GM18517 (cell line): ENCODE results near the gene PRKAG2.

Experiments used
- ATAC-seq: cut with Tn5 transposase; IDR thresholded peaks from one replicate; pipeline ENCODE4 v1.9.1; 2021; ENCODE audit warnings: mild to moderate bottlenecking, moderate library complexity; ENCODE audit not compliant: unreplicated experiment

Gene PRKAG2

DNA sequence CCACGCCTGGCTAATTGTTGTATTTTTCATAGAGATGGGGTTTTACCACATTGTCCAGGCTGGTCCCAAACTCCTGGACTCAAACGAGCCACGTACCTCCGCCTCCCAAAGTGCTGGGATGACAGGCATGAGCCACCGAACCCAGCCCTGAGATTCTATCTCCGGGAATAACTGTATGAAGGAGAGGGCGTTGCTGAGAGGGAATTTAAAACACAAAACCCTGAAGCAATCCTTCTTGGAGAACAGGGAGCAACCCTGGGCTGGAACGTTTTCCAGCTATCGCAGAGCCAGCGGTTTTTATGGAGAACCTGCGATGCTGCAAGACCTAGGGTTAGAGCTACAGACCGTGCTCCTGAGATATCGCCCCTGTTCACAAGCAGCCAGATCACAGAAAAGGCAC lies 144.6 kb downstream of the PRKAG2 start:
- no peak for ATAC-seq

DNA sequence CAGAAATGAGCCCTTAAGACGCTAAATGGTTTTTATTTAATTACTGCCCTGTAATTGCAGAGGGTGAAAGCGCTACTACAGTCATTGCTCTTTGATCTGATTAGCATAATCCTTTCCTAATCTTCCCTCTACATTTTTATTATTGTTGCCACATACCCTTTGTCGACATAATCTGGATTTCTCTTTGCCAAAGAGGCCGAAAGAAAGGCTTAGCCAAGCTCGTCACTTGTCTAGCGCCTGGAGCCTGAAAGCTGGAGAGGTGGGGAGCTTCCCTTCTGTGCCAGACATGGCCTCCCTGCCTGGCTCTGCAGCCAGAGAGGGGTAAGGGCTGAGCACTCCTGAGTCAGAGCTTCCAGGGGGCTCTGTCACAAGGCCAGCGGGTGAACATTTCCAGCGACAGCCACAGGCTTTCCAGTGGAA lies 145.9 kb downstream of the PRKAG2 start:
- ATAC-seq: no peak

DNA sequence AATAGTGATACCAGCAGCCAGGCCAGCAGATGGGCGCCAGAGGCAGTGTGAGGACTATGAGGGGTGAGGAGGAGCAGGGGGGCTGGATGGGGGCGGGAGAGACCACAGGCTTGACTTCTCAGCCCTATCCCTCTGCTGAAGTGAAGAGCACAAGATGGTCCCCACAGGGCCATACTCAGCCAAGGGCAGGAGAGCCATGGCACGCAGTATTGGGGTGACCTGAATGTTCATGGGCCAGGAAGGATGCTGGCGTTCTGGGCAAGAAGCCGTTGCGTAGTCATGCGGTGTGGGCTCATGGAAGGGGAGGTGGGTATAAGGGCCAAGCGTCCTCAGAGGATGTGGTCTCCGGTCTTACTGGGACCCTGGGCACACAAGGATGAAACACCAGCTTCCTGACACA lies 146.3 kb downstream of the PRKAG2 start:
- ATAC-seq: no peak

DNA sequence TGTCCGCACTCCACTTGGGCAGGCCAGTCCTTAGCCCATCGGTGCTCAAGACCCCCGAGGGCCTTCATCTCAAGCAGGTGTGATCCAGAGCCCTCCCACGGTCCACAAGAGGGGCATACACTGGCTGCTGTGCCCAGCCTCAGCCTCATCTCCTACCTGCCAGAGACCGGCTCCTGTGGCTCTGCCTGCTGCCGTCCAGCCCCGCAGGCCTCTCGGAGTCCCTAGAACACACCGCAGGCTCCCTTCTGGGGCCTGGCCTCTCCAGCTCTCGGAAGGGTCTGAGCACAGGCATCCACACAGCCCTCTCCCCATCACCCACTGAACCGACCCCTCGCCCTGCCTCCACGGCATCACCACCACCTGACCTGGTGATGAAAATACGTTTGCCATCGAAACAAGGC lies 147.4 kb downstream of the PRKAG2 start:
- ATAC-seq: no peak

DNA sequence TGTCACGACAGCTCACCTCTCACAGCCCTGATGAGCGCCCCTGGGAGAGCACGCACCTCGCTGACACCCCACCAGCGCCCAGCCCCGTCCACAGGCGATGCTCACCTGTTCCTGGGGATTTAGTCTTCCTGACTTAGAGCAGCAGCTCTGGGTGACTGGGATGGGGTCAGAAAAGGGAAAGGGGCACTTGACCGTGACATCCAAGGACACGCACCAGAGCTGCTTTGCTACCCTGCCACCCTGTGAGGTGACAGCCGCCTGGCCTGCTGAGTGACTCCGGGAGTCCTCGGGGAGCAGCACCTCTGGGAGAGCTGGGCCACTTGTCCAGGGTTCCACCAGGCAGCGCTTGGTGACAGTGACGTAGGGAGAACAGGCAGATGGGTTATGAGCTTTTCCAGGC lies 148.2 kb downstream of the PRKAG2 start:
- ATAC-seq: no peak

DNA sequence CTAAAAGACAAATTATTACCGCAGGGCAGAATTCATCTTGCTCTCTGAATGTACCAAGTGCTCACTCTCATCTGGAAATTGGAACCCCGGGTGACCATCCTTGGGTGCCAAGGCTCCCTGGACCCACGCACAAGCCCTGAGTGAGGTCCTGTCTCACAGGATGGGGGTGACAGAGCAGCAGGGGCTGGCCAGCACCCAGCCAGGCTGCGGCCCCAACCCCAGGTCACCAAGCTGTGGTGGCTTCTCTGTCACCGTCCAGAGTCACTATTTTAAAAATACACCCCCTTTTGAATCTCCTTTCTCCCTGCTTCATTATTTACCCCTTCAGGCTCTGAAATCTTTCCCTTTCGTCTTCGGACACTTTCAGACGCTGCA lies 148.6 kb downstream of the PRKAG2 start:
- no peak for ATAC-seq

DNA sequence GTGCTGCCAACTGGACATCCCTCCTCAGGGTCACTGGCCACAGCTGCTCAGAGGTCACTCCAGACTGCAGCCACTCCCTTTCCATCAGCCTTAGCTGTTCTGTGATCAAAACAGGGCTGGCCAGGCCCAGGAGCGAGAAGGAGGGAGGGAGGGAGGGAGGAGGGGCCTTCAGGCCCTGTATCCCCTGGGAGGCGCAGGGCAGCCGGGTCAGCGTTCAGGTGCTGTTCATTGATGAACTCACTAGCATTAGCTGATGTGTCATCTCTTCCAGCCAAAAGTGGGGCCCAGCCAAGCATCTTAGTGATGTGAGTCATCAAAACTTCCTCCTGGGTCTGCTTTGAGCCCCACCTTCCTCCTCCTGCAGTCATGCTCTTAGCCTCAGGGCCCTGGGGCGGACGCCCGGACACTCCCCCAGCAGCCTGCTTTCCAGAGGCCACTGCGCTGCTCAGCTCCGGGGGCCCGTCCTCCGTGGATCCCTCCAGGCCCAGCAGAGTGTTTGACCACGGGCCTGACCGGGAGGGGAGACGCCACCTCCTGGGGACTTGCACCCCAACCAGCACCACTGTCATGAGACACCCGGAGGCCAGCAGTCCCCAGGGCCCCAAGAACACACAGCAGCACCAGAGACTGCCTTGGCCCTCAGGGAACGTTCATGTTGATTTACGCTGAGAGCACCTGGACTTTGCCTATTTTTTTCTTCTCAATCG lies 149.2 kb downstream of the PRKAG2 start:
- ATAC-seq: peak; percentile 80

DNA sequence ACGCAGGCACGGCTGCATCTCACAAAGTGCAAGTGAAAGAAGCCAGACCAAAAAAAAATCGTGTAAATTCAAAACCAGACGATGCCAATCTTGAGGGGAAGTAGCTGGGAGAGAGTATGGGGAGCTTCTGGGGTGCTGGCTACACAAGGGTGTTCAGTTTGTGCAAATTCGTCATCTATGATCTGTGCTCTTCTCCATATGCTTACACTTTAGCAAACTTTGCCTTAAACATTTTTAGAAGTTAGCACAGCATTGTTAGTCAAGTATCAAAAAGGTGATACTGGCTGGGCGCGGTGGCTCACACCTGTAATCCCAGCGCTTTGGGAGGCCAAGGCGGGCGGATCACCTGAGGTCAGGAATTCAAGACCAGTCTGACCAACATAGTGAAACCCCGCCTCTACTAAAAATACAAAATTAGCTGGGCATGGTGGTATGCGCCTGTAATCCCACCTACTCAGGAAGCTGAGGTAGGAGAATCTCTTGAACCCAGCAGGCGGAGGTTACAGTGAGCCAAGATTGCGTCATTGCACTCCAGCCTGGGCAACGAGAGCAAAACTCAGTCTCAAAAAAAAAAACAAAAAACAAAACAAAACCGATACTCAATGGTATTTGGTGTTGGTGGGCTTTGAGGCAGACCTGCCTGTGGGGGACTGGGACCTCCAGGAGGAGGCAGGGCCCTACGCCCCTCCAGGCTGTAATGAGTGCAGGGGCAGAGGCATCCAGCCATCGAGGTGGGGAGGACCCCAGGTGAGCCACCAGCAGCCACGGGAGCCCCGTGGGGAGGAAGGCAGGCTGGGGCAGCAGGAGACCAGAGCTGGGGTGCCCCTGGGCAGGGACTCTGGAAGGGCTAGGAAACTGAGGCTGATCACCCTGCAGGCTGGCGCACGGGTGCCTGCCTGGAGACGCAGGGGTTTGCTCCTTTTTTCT lies 150.0 kb downstream of the PRKAG2 start:
- no peak for ATAC-seq

DNA sequence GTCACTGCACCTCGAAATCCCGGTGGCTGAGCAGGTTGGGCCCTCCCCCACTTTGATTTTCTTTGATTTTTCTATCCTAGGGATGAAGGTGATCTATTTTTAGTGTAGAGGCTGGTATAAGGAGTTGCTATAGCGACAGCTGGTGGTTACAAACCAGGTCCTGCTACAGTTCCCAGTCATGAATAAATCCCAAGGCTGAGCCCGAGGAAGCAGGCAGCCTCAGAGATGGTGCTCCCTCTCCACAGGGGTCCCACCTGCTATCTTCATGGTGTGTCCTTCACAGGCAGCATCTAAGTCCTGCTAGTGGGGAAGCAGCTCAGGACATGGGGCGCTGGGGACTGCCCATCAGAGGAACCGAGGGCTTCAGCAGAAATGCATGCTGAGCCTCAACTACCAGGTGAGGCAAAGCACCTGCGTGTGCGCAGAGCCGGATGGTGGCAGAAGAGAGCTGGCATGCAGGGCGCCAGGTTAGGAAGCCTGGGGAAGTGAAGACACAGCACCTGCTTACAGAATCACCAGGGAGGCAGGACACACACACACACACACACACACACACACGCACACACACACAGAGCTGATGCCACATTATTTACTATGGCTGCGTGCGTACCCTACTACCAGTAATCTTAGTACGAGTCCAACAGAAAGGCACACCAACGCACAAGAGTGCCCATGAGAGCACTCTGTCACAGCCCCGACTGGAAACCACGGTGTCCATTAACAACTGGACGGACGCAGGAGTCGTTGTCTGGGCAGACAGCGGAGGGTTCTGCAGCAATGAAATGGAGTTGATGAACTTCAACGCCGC lies 150.9 kb downstream of the PRKAG2 start:
- ATAC-seq: no peak

DNA sequence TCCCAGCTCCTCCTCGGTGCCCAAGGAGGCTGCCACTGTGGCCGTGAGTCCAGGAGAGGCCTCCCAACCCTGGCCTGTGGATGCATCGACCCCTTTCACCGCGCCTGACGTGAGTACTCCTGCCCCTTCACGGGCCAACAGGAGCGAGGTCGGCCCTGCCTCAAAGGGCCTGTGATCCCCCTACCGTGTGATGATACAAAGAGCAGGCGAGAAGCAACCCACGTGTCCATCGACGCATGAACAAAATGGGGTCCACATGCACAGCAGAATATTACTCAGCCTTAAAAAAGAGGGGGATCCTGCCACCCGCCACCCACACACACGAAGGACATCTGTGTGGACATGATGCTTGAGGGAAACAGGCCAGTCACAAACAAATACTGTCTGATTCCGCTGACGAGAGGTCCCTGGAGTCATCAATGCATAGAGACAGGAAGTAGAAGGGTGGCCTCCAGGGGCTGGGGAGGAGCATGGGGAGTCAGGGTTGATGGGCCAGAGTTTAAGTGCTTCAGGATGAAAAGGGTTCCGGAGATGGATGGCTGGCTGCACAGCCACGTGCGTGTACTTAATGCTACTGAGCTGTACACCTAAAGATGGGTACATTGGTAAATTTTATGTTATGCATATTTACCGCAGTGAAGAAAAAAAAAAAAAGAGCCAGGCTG lies 151.9 kb downstream of the PRKAG2 start:
- no peak for ATAC-seq

DNA sequence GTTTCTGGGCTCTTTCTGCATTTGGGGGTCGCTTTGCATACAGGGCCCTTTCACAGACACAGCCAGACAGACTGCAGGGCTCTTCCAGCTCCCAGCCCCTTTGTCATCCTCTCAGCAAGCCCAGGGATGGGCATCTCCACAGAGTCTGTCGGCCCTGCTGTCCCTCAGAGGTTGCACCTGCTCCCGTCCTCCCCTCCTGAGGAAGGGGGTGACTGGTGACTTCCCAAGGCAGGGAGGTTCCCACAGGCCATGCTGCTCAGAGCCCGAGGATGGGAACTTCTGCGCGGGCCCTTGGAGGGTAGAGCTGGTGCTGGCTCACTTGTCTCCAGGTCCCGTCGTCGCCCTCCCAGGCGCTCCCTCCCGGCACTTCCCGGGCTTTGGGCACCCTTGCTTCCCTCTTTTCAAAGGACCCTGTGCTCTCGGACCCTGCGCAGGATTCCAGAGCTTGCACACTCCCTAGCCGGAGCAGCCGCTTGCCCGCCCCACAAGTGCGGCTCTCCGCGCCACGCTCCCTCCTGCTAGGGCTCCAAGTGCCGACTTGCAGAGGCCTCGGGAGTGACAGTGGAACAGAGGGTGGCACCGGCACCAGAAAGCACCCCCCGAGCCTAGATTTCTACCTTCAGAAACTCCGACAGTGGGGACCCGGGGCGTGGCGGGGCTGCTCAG lies 152.5 kb downstream of the PRKAG2 start:
- no peak for ATAC-seq

DNA sequence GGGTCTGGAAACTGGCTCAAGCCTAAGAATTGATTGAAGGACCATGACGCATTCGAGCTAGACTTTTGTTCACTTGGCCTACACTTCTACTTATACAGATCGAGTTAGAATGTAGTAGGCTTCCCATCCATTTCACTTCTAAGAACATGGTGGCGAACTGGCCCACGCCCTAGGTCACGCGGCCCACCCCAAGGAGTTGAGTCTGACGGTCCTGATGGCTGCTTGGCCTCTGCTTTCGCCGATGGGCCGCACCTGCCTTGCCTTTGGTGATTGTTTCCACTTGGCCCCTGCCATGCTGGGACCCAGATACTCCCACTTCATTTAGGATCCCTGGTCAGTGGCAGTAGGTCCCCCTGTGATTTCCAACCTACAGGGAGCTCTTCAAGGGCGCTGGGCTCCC lies 153.6 kb downstream of the PRKAG2 start:
- no peak for ATAC-seq

DNA sequence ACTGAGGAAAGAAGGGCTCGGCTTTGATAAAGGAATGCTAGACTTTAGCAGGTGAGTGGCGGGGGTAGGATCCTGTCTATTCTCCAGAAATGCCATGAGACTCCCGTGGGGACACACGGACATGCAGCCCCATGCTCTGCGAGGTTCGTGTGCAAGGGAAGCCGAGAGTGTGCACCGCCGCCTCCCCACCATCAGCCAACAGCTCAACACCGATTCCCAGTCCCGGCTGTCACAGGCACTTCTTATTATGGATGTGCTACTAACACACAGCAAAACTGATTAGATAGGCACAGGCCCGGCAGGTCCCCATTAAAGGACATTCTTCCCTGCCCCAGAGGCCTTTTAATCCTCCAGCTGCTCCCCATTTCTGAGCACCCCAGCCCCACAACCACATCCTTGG lies 154.4 kb downstream of the PRKAG2 start:
- no peak for ATAC-seq

DNA sequence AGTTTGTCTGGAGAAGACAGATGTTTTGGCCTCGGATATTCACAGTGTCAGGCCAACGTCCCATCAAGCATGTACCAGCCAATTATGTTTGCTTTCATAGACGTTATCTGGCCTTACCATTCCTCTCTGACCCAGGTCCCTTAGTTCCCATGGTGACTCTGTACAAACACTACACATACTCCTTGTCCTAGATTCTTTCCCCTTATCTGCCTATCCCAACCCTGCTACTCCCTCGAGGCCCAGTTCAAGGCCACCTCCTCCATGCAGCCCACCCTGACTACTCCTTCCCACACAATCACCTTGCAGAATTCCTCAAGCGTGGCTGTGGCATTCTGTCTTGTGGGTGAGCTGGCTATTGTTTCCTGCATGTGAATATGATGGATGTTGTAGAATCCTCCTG lies 155.2 kb downstream of the PRKAG2 start:
- no peak for ATAC-seq

DNA sequence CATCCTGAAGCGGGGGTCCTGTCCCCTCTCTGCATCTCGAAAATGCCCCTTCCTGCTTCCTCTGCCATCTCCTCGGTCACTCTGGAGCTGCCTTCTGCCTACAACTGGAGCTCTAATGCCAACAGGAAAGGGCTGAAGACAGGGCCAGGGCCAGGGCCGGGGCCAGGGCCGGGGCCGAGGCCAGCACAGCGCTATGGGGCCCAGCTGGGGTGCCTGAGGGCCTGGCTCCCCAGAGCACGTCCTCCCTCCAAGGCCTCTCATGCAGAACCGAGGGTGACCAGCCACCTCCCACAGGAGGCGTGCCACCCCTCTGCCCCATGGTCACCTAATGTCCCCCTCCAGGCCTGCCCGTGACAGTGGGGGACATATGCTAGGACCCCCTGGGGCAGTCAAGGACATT lies 155.7 kb downstream of the PRKAG2 start:
- ATAC-seq: no peak

DNA sequence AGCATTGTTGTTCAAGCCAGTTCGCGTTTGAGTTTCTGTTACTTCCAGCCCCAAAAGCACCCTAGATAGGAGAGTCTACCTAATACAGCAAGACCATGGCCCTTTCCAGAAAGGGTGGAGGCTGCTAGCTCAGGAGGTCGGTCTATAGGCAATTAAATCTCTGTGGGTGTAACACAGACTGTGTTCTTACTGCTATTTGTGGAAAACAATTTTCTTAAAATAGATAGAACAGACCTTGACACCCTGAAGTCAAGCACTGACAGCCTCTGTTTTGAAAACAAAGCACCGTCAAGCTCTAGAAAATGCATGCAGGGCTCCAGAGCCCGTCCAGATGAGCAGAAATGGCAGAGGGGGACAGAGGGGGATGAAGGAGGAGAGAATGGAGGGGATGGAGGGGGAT lies 156.6 kb downstream of the PRKAG2 start:
- ATAC-seq: no peak

DNA sequence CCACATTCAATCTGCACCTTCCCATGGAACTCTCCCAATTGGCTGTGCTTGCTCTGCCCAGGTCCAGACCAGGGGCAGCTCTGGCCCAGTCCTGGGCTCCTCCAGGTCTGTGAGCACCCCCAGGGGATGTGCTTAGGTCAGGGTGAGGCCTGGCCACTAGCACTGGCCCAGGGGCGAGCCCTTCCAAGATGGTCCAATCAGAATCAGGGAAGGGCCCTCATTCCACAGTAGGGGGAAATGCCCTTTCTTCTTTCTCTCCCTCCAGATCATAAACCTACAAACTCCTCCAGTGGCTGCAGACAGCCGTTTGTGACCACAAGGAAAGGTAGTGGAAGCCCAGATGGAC lies 157.0 kb downstream of the PRKAG2 start:
- ATAC-seq: no peak

DNA sequence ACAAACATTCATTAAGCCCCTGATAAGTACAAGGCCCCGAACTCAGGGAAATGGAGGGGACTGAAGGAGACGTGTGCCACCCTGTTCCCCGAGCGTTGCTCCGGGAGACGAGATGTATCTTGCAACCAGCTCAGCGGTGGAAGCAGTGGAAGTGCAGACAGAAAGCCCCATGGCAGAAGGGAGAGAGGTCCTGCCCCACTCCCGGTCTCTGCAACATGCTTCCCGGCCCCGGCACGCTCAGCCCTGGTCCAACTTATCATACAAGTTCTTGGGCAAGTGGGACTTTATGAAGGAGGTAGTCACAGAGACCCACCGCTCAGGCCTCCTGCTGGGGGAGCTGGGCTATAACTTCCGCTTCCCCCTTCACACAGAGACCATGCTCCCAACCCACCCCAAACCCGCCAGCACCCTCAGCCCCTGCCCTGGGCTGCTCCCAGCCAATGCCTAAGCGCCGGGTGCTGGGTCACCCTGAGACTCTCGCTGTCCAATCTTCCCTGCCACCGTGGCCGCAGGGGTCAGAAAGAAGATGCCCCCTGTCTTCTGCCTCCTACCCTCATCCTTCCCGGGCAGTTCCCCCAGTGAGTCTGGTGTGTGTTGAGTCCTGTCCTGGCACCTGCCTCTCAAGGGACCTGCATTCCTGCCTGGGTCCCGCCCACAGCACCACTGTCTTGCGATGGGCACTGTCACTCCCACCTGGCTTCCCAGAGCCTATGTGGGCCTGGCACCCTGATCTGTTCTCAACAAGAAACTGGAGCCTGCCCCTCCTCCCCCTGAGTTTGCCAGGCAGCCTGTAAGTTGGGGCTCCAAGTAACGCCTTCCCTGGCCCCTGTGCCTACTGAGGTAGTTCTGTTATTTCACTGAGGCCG lies 157.7 kb downstream of the PRKAG2 start:
- no peak for ATAC-seq

DNA sequence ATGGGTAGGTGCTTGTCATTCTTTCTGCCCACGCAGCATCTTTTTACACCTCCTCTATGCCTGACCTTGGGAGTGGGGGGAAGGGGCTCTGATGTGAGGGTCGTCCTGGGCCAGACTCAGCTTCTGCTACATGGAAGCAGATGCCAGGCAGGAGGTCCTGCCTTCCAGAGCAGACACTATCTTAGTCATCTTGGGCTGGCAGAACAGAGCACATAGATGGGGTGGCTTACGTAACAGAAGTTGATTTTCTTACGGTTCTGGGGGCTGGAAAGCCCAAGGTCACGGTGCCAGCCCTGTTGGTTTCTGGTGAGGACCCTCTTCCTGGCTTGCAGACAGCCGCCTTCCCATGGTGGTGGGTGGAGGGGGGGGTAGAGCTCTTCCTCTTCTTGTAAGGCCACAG lies 159.0 kb downstream of the PRKAG2 start:
- no peak for ATAC-seq

DNA sequence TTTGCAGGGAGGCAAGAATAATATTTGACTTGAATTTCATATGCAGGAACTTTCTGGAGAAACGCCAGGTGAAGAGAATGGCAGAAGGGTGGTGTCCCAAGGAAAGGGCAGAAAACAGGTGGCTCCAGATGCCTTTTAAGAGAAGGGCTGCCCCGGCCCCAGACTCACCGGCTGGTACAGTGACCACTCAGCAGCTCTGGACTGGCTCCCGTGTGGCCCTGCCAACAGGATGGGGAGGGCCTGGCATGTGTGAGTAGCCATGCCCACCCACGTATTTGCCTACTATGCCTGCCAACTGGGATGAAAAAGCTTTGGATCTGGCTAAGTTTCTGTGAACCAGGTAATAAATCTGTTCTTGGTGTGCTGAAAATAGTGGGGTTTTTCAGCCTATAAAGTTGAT lies 159.5 kb downstream of the PRKAG2 start:
- no peak for ATAC-seq
